Endodermal cell (in vitro differentiated cells): ENCODE measurements around the gene NINL. TPM values are rescaled to one million over a fixed set of nuclear protein-coding genes. Genes with fewer than 3 reads are reported as not detected.

Experiments used
- DNase-seq: peaks from one replicate; pipeline ENCODE4 v3.0.0-alpha.2; 2017
- H3K27ac ChIP-seq: 2 replicates; pipeline ENCODE4 v1.5.1; 2013; ENCODE audit warnings: mild to moderate bottlenecking, low read depth, low read length, moderate library complexity
- H3K27me3 ChIP-seq: 2 replicates; pipeline ENCODE4 v1.6.1; 2013; ENCODE audit warnings: mild to moderate bottlenecking, low read length, moderate library complexity; ENCODE audit not compliant: insufficient read depth, control insufficient read depth, poor library complexity, severe bottlenecking
- H3K36me3 ChIP-seq: 2 replicates; pipeline ENCODE4 v1.7.0; 2013; ENCODE audit warnings: mild to moderate bottlenecking, low read length, moderate library complexity; ENCODE audit not compliant: control insufficient read depth, insufficient read depth
- H3K4me1 ChIP-seq: one replicate; pipeline ENCODE4 v1.7.0; 2013; ENCODE audit warnings: low read length; ENCODE audit not compliant: control insufficient read depth, insufficient read depth
- H3K4me3 ChIP-seq: 2 replicates; pipeline ENCODE4 v1.5.1; 2013; ENCODE audit warnings: mild to moderate bottlenecking, low read length, moderate library complexity
- H3K9ac ChIP-seq: 2 replicates; pipeline ENCODE4 v1.6.1; 2013; ENCODE audit warnings: mild to moderate bottlenecking, low read length, moderate library complexity; ENCODE audit not compliant: poor library complexity, severe bottlenecking; ENCODE audit errors: extremely low read depth
- H3K9me3 ChIP-seq: 2 replicates; pipeline ENCODE4 v1.6.1; 2013; ENCODE audit warnings: mild to moderate bottlenecking, low read length, moderate library complexity; ENCODE audit not compliant: control insufficient read depth
- H3K27ac Mint-ChIP-seq: 2 replicates; pipeline ENCODE4 v1.8.0; 2020; ENCODE audit warnings: mixed read lengths
- H3K27me3 Mint-ChIP-seq: 2 replicates; pipeline ENCODE4 v1.8.0; 2021; ENCODE audit warnings: mild to moderate bottlenecking, mixed read lengths; ENCODE audit not compliant: insufficient read depth
- H3K36me3 Mint-ChIP-seq: 2 replicates; pipeline ENCODE4 v1.8.0; 2020; ENCODE audit warnings: low read depth, mixed read lengths
- H3K4me1 Mint-ChIP-seq: 2 replicates; pipeline ENCODE4 v1.8.0; 2020; ENCODE audit warnings: mixed read lengths
- H3K4me3 Mint-ChIP-seq: 2 replicates; pipeline ENCODE4 v1.8.0; 2020; ENCODE audit warnings: mild to moderate bottlenecking, moderate library complexity, mixed read lengths
- H3K9me3 Mint-ChIP-seq: 2 replicates; pipeline ENCODE4 v1.8.0; 2020; ENCODE audit warnings: mild to moderate bottlenecking, mixed read lengths
- WGBS, 2 experiments: methylation state at CpG; one replicate each; pipeline versions ENCODE4 v1.1.5 to v1.1.7; 2013; ENCODE audit warnings: missing lambda C conversion rate in 2 of 2, mixed read lengths in 1 of 2; ENCODE audit not compliant: insufficient coverage in 1 of 2, insufficient read length in 1 of 2; 5-methylcytosine and 5-hydroxymethylcytosine counted together
- total RNA-seq, 2 donors: library from RNA; stranded (reverse); fragmentation: NEBNext Ultra II Directional in 1 of 2; extraction: Animal tissue kit (Norgen Biotek cat#: 25700) in 1 of 2; gene quantifications; 2 replicates in 1 of 2; 3 replicates in 1 of 2; pipeline ENCODE4 v1.2.1, GENCODE V29; 2021
- TF ChIP-seq, protein P1 (sequence below): fragments of 200-600 bp; sonication (generic); conservative IDR thresholded peaks from 2 replicates; pipeline ENCODE4 v1.5.0; 2021; ENCODE audit warnings: antibody characterized with exemption, mild to moderate bottlenecking

Gene NINL
- total RNA-seq, 2 donors from 2014 or later = 78.5 to 101 TPM

DNA sequence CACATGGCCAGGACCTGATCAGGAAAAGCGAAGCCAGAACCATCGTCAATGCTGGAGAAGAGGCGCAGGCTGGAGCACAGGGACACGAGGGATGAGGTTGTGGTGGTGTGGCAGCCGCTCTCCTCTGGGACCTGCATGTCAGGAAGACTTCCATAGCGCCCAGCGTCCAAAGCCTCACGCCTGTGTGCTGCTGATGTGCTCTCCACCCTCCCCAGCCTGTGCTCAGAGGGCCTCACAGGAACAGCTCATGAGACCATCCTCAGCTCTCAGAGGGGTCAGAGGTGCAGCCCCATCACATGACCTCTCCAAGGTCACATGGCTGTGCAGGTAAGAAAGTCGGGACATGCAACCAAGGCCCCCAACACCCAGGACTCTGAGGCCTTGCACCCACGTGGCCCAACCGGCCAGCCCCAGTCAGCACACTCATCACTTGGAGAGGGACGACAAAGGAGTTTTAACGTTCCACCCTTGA, 84.4 kb downstream of the NINL start:
- no peaks in the 10 kb centered on the region for H3K4me1 ChIP-seq
- no peaks in the 10 kb centered on the region for H3K9me3 ChIP-seq
- Mint-ChIP-seq H3K27me3 (no peaks in the 10 kb centered on the region), H3K4me1 (no peaks in the 10 kb centered on the region), H3K4me3 (no peak overlapping the region), H3K36me3 (peaks cover 73% of the 10 kb centered on the region), H3K27ac (no peak overlapping the region), H3K9me3 (no peaks in the 10 kb centered on the region)
- no peak overlapping the region for H3K9ac ChIP-seq
- no peak for DNase-seq
- peaks cover 62% of the 10 kb centered on the region for H3K36me3 ChIP-seq
- TF ChIP-seq, protein P1, sequence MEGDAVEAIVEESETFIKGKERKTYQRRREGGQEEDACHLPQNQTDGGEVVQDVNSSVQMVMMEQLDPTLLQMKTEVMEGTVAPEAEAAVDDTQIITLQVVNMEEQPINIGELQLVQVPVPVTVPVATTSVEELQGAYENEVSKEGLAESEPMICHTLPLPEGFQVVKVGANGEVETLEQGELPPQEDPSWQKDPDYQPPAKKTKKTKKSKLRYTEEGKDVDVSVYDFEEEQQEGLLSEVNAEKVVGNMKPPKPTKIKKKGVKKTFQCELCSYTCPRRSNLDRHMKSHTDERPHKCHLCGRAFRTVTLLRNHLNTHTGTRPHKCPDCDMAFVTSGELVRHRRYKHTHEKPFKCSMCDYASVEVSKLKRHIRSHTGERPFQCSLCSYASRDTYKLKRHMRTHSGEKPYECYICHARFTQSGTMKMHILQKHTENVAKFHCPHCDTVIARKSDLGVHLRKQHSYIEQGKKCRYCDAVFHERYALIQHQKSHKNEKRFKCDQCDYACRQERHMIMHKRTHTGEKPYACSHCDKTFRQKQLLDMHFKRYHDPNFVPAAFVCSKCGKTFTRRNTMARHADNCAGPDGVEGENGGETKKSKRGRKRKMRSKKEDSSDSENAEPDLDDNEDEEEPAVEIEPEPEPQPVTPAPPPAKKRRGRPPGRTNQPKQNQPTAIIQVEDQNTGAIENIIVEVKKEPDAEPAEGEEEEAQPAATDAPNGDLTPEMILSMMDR = no peak
- H3K27ac ChIP-seq = no peak overlapping the region
- 93 to 100% methylated on average over 6 to 13 of the region's 13 CpGs for WGBS, 2 experiments
- H3K4me3 ChIP-seq = no peak overlapping the region
- no peaks in the 10 kb centered on the region for H3K27me3 ChIP-seq

DNA sequence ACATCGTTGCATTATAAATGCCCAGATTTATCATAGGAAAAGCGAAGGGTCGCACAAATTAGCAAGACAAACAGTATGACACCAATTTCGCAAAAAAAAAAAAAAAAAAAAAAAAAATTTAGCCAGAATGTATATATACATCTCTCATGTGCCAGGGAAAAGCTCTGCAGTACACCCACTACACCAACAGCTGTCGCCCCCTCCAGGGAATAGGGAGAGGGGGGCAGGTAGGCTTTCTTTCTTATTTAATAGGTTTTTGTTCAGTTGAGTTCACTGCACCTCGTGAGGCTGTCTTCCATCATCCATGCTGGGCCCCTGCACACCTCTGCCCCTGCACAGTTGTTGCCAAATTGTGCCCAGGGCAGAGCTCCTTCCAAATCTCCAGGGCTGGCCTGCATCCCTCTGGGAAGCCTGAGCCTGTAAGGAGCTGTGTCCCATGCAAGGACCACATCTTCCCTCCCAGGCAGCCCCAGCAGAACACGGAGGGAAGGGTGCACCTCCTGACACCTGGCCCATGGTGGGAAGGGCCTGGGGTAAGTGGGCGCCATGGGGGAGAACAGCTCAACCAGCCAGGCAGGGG, 85.4 kb downstream of the NINL start:
- no peaks in the 10 kb centered on the region for H3K4me1 Mint-ChIP-seq
- DNase-seq = no peak
- no peak overlapping the region for H3K9ac ChIP-seq
- H3K4me3 Mint-ChIP-seq = no peak overlapping the region
- no peak overlapping the region for H3K27ac ChIP-seq
- no peaks in the 10 kb centered on the region for H3K9me3 ChIP-seq
- no peaks in the 10 kb centered on the region for H3K27me3 Mint-ChIP-seq
- no peak overlapping the region for H3K27ac Mint-ChIP-seq
- no peak overlapping the region for H3K4me3 ChIP-seq
- H3K36me3 Mint-ChIP-seq = peaks cover 70% of the 10 kb centered on the region
- no peaks in the 10 kb centered on the region for H3K4me1 ChIP-seq
- H3K27me3 ChIP-seq = no peaks in the 10 kb centered on the region
- 97 to 100% methylated on average over 3 to 7 of the region's 8 CpGs for whole genome bisulfite sequencing, 2 experiments
- TF ChIP-seq, protein P1 = no peak
- H3K9me3 Mint-ChIP-seq = no peaks in the 10 kb centered on the region
- H3K36me3 ChIP-seq = peaks cover 58% of the 10 kb centered on the region

DNA sequence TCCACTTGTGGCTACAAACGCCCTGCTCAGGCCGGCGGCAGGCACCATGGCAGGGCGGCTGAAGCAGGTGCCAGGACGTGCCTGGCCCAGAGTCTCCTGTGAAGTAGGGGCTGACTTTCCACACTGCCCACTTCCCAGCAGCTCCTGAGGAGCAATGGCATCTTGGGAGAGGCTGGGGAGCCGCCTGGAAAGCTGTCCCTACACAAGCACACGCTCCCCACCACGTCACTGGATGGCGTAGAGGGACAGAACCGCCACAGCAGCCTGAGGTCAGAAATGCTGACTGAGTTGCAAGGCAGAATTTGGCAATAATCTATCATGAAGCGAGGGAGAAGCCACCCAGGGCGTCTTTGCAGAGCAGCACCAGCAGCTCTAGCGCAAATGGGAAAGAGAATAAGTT, 86.3 kb downstream of the NINL start:
- WGBS, 2 experiments = 95 to 96% methylated on average over 12 to 13 of the region's 13 CpGs
- no peaks in the 10 kb centered on the region for H3K9me3 ChIP-seq
- no peaks in the 10 kb centered on the region for H3K4me1 ChIP-seq
- H3K36me3 ChIP-seq = peaks cover 50% of the 10 kb centered on the region
- no peaks in the 10 kb centered on the region for H3K27me3 Mint-ChIP-seq
- no peaks in the 10 kb centered on the region for H3K27me3 ChIP-seq
- H3K27ac ChIP-seq = no peak overlapping the region
- no peak for DNase-seq
- H3K4me3 Mint-ChIP-seq = no peak overlapping the region
- no peak overlapping the region for H3K27ac Mint-ChIP-seq
- H3K9ac ChIP-seq = no peak overlapping the region
- TF ChIP-seq, protein P1 = no peak
- H3K4me1 Mint-ChIP-seq = no peaks in the 10 kb centered on the region
- peaks cover 69% of the 10 kb centered on the region for H3K36me3 Mint-ChIP-seq
- no peak overlapping the region for H3K4me3 ChIP-seq
- H3K9me3 Mint-ChIP-seq = no peaks in the 10 kb centered on the region
